ENCODE data around the gene SLC25A15.
"Not testable (repeated sequence)": the region's sequence is repeated elsewhere in the genome, so short reads cannot be mapped to it uniquely, and the experiment has no call there.

The SLC25A15 gene

DNA sequence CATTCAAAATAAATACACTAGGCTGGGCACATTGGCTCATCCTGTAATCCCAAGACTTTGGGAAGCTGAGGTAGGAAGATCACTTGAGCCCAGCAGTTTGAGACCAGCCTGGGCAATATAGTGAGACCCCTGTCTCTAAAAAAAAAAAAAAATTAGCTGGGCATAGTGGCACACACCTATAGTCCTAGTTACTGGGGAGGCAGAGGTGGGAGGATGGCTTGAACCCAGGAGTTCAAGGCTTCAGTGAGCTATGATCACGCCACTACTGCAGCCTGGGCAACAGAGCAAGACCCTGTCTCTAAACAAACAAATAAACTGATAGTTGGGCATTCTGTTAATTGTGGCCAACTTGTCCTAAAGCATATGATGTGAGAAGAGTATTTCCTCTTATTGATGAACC is 6.4 kb upstream of the SLC25A15 start:
- DNase-seq = not testable (repeated sequence)

DNA sequence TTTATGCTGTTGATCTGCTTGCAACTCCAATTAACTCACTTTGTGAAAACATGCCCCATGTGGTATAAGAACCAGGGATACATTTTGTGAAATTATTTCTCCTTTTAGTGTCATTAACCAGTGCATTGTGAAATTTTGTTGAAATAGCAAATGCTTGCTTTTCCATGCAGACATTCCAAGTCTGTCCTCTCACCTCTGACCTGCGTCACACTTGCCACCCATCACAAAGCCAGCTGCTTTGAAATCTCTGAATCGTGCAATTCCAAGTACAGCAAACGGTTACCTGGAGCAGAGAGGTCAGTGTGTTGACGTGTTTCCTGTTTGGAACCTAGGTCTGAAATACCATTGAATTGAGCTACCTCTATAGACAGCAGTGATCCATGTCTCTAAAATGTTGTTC is 4.9 kb upstream of the SLC25A15 start:
- DNase-seq = no peak

DNA sequence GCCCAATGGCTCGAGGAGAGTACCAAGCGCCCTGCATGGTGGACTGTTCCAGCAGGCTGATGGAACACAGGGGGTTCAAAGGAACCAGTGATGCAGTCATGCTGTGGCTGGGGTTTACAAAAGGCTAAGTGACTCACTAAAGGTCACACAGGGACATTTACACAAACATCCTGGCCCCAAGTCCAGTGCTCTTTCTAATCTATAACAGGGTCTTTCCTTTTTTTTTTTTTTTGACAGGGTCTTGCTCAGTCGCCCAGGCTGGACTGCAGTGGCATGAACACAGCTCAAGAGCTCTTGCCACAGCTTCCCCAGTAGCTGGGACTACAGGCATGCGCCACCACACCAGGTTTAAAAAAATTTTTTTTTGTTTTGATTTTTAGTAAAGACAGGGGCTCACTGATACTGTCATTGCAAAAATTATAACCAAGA is 2.8 kb upstream of the SLC25A15 start:
- no peak for DNase-seq

DNA sequence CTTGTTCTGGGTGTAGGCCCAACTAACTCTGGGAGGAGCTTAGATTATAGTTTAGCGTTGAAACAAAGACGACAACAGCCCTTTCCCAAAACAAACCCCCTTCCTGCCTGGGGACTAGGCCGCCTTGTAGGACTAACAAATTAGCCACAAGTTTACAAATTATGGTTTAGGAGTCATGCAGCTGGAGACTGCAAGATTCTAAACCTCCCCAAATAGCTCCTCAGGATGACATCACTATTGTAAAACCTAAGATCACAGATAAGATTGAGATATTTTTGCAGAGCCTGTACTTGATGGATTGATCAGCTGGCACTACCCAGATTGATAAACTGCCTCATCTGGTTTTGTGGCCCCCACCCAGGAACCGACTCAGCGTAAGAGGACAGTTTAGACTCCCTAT is 2.3 kb upstream of the SLC25A15 start:
- DNase-seq = no peak

DNA sequence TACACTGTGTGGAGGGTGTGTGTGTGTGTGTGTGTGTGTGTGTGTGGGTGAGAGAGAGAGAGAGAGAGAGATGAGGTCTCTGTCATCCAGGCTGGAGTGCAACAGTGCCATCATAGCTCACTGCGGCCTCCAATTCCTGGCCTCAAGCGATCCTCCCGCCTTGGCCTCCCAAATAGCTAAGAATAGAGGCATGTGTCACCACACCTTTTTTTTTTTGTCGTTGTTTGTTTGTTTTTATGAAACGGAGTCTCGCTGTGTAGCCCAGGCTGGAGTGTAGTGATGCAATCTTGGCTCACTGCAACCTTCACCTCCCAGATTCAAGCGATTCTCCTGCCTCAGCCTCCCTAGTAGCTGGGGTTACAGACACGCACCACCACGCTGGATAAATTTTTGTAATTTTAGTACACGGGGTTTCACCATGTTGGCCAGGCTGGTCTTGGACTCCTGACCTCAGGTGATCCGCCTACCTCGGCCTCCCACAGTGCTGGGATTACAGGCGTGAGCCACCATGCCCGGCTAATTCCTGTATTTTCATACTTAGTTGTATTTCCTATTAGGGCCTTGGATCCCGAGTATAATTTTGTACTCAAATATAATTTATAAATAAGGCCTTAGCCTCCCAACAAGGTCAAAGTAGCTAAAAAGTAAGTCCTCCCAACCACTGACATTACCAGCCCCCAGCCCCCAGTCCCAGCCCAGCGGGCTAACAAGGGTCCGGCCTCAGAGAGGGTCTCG is 704 bp upstream of the SLC25A15 start:
- DNase-seq = not testable (repeated sequence)

DNA sequence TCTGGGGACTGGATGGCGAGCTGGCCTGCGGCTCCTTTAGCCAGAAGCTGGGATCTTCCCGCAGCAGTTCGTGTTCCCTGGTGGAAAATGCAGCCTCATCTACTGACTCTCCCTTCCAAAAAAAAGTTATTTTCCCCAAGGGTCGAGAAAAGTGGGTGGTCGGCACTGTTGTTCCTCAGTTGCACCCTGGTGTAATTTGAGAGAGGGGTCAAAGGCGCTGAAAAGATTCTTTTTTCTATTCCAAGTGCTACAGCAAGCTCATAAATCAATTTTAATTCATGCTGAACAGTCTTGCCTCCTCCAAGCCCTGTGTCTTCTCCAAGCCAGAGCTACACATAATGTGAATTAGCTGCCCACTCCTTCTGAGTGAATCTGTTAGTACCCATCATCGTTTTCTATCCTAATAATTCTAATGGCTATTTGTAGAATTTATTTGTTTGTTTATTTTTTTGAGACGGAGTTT is 774 bp downstream of the SLC25A15 start:
- DNase-seq = no peak

DNA sequence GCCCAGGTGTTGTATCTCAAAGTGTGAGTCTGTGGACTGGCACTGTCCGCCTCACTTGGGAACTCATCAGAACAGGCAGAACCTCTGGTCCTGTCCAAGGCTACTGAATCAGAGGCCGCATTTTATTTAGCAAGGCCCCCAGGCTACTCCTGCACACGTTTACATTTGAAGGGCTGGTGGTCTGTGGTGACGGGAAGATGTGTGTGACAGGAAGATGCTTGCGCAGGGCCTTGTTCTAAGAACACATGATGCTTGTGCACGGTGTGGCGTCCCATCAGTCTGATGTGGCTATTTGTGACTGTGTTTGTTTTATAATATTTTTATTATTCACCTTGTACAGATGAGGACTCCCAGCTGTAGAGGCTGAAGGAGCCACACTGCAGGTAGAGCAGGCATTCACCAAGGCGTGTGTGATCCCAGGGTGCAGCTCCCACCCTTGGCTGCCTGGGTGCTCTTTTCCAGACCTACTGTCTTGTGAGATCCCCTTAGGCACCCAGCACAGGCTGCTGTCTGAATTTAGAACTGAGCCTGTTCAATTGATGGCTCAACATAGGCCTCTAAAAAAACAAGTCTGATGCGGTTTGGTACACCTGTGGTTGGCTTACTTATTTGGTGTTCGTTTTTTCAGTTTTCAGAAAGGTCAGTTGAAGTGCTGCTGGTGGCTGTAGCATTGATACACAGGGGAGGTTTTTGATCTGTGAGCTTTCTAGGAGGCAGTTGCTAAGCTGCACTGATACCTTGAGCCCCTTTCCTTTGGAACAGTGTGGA is 3.1 kb downstream of the SLC25A15 start:
- DNase-seq = no peak

DNA sequence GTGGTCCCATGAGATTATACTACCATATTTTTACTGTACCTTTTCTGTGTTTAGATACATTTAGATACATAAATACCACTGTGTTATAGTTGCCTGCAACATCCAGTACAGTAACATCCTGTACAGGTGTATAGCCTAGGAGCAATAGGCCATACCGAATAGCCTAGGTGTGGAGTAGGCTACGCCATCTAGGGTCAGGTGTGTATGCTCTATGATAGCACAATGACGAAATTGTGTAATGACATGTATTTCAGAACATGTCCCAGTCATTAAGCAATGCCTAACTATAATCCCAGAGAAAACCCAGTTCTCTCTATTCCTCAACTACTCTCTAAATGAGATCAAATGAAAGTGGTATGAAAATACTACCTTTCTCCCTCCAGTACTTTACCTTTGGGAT is 3.9 kb downstream of the SLC25A15 start:
- DNase-seq = no peak

DNA sequence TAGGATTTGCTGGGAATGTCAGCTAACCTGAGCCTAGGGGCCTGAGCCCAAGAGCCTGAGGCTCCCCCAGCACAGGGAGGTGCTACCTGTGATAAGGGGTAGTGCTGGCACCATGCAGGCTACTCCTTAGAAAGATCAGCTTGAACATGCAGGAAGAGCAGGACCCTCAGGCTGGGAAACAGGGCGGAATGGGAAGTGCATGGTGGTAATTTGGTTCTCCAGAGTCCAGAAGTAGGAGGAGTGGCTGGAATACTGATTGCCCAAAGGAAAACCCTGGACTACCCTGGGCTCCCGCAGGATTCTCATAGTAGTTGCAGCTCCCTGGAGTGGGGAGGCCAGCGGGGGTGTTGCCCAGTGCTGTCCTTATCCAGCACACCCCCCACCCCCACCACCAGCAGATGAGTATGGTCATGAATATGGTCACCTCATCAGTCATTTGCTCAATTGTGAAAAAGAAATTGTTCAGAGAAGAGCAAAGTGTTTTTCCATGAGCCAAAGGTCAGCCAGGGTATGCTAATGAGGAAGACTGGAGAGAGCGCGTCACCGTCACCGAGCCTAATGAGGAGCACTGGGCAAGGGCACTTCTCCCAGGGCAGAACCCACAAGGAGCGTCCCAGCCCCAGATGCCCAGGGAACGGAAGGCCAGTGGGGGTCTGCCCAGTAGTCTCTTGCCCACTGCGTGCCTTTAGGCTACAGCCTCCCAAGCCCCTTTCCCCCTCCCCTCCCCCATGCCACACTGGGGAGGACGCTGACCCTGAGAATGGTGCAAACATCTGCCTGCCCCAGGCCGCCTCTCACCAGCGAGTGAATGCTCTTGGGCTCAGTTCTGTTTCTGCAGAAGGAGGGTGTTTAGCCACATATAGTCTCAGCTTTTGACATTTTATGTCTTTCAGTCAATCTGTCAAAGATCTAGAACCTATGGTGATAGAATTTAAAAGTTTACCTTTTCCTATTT is 5.3 kb downstream of the SLC25A15 start:
- DNase-seq = no peak

DNA sequence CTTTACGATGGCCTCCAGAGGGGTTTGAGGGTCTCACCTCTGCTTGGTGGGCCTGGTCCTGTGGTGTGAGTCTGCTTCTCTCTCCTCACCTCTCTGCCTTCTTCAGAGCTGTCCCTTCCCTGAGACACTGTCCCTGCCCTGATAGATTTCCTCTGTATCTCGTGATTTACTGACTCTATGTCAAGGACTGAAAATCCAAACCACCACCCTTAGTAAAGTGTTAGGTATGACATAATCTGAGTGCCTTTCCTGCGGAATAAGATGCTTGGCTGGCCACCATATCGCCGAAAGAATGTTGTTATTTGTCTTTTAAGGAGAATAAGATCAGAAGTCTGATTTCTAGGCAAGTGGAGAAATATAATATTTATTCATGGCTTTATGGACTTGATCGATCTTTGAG is 7.2 kb downstream of the SLC25A15 start:
- no peak for DNase-seq

DNA sequence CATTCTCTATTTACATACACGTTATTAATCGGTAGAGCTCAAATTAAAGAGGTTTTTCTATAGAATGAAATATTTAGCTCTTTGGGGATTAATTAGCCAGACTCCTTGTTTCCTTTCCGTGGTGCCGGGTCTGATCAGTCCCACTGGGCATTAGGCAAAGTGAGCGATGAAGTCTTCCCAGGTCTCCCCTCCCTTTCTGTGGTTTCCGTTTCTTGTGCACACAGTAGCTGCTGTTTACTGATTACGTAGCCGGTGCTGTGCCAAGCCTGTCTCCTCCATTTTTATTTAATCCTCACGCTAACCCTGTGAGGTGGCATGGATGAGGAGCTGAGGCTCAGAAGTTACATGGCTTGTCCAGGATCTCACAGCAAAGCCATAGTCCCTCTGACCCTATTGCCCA is 9.0 kb downstream of the SLC25A15 start:
- DNase-seq = no peak

DNA sequence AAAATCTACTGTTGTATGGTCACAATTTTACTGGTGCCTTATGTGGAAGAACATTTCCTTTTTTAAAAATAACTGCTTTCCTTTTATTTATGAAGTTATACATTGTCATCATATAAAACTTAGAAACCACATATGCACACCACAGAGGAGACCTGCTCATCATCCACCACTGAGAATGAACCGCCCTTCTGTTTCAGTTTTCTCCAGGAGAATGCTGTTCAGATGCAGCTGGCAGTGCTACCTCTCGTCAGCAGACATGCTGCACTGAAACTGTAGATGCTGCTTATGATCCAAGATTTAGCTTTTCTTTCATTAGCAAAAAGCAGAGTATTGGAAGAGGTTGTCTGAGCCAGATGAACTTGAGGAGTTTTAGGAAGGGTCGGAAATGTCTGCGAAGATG is 10.1 kb downstream of the SLC25A15 start:
- no peak for DNase-seq

DNA sequence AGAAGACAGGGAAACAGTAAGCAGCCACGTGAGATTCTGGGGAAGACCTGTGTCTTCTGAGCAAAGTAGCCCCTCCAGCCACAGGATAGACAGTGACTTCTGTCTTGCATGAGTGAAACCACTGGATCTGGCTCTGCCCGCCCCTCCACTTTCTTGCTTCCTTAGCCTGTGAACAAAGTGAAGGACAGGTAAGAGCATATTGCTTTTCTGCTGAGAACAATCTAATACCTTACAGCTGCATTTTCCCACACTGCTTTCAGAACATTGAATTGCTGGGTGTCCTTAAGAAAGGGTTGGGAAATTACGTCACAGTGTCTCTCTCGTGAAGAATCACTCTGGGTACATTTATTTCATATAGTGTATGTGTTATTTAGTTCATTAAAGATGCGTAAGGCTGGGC is 11.1 kb downstream of the SLC25A15 start:
- DNase-seq = no peak

DNA sequence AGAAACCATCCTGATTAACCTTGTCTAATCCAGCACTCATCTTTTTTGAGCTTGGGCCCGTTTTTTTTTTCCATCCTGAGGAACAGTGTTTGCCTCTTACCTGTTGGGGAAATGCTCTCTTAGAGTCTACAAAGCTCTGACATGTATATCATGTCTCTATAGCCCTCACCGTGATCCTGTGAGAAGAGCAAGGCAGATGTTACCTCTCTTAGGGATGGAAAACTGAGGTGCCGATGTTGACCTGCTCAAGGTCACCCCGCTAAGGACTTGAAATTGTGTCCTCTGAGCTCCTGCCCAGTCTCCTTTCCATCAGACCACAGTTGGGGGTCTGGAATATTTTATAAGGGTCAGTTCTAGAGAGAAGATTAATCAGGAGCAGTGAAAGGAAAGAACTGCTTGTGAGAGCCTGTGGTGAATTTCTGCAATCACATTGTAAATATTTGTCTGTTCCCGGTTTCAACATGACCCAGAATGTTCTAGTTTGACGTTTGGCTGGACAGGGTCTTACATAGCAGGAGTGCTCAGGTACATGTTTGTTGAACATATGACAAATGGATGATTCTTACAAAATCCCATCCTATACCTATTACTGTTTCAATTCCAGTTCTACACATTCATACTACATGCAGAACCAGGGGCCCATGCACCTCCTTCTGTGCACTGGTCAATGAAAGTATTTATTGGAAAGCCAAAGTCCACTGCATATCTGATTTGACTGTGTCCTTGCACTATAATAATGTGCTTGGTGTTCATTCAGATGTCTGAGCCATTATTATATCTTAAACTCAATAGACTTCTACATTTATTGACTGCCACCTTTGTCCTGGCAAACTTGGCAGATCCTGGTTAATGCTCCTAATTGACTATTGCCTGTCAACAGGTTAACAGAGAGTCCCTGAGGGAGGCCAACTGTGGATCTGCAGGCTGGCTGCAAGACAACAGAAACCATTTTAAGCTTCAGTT is 12.1 kb downstream of the SLC25A15 start:
- no peak for DNase-seq

DNA sequence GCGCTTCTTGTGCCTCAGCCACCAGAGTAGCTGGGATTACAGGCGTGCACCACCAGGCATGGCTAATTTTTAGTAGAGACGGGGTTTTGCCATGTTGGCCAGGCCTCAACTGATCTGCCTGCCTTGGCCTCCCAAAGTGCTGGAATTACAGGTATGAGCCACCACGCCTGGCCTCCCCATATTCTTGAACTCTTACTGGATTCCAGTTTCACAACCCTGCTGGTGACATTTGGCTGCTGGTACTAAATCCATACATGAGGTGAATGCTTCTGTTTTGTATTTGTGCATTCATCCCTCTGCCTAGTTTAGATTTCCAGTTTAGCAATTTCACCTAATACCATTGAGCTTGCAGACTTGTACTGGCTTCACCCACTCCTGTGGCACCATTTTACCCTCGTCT is 13.9 kb downstream of the SLC25A15 start:
- no peak for DNase-seq

DNA sequence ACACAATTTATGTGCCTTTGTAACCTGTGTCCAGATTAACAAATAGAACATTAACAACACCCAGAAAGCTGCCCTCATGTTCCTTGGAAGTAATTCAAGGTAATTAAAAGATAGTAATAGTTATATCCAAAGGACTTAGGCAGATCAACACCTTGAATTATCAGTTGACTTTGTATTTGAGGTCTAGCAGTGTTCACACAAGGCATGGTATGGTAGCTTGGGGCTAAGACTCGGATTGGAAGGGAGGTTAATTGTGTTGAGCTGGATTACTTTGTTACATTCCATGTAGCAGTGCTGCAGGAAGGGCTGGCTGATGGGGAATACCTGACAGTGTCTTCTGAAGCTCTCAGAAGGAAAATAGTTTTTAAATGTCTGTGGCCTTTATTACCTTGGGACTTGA is 16.8 kb downstream of the SLC25A15 start:
- DNase-seq = no peak

DNA sequence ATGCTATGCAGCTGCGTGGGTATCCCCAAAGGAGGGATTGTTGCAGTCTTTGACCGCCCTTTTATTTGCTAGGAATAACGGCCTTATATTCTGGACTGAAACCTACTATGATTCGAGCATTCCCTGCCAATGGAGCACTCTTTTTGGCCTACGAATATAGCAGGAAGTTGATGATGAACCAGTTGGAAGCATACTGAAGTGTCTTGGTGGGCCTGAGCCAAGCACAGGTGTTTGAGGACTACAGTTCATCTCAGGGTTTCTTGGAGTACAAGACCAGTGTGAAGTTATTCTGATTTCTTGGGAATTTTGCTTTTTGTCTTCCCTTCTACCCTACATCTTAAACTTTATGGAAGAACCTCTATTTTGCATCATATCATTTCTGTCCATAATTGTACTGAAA is 20.1 kb downstream of the SLC25A15 start:
- no peak for DNase-seq

DNA sequence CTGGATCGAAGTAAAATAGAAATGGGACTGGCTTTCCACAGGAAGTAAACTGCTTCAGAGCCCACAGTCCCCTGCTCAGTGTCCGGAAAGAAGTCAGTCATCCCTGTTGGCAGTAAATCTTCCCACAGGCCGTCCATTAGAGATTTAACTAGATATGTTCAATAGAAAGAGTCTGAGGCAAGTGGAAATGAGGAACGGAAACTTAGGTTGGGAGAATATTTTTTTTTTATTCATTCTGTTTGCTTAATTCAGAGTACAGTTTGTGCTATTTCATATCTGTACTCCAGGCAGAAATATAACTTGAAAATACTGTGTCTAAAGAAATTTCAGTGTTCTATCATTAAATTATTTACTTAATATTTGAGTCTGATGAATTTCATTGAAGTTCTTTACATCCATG is 22.7 kb downstream of the SLC25A15 start:
- no peak for DNase-seq

DNA sequence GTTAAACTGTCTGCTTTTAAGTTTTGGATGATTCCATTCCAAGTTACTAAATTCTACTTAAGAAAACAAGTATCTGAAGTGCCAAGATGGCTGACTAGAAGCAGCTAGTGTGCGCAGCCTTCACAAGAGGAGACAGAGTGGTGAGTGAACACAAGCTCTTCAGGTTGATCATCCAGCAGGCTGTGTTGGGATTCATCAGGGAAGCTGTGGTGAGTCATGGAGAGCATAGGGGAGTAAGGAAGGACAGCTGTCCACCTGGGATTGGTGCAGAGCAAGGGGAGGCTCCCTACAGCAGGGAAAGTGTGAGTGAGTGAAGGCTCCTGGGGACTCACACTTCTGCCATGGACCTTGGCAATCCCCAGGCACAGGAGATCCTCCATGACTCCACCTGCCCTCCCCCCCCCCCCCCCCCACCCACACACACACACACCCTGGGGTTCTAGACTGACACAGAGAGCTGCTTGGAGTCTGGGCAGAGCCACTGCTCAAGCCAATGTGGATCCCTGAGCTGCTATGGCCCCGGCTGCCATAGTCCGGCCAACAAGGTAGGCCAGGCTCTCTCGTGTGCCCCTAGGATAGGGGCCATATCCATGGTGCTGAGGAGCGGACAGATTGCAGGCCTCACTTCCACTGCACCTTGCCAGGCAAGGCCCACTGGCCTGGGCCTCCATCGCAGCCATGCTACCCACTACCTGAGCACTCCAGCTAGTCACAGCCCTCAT is 23.5 kb downstream of the SLC25A15 start:
- no peak for DNase-seq

DNA sequence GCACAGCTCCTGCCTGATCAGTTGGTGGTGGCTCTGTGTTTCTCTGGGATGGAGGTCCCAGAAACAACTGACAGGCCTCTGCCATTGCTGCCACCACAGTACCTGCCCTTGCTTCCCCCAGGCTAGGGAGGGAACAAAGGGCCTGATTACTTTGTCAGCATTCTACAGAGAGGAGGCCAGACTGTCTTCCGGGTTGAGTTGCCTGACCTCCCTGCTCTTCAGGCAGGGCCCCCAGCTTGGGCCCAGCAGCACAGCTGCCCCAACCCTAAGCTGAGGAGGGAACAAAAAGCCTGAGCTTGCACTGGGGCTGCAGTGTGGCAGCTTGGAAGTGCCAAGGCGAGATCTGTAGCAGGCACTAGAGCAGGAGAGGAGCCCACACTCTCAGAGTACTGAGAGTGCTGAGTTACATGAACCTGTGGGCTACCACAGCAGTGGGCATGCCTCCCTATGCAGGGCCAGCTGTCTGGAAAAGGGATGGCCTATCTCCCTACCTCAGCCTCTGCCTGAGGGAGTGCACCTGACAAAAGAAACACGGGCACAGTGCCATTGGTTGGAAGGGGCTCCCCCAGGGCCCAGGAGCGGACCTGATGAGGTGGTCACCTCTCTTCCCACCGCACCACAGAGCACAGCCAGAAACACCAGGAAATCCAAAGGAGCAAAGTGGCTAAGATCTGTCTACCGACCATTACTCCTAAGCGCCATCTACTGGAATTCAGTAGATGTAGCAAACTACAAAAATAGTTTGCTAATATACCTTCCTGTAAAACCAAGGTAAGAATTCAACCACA is 24.4 kb downstream of the SLC25A15 start:
- no peak for DNase-seq

DNA sequence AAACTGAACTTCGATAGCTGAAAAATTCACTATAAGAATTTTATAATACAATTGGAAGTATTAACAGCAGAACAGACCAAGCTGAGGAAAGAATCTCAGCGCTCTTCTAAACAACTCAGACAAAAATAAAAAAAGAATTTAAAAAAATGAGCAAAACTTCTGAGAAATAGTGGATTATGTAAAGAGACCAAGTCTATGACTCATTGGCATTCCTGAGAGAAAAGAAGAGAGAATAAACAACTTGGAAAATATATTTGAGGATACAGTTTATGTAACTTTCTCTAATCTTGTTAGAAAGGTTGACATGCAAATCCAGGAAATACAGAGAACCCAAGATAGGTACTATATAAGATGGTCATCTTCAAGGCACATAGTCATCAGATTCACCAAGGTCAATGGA is 25.4 kb downstream of the SLC25A15 start:
- DNase-seq = no peak
